GM23248 (cell line): ENCODE results near the gene SERPINA6. TPM values are rescaled to one million over a fixed set of nuclear protein-coding genes. Genes with fewer than 3 reads are reported as not detected.

Source experiments
- DNase-seq: peaks from one replicate; pipeline ENCODE4 v3.0.0-alpha.2; 2015
- H2AFZ ChIP-seq: fragments of 200-600 bp; sonication (generic); 2 replicates; pipeline ENCODE4 v1.6.1; 2016; ENCODE audit warnings: antibody characterized with exemption
- H3F3A ChIP-seq: fragments of 200-600 bp; sonication (generic); 2 replicates; pipeline ENCODE4 v1.6.1; 2016; ENCODE audit warnings: mild to moderate bottlenecking, antibody characterized with exemption, mixed run types; ENCODE audit not compliant: insufficient read depth
- H3K27ac ChIP-seq: fragments of 200-600 bp; sonication (generic); 2 replicates; pipeline ENCODE4 v1.5.1; 2016; ENCODE audit warnings: mild to moderate bottlenecking
- H3K27me3 ChIP-seq: fragments of 200-600 bp; sonication (generic); replicated peaks from 2 replicates; pipeline ENCODE4 v1.6.1; 2016; ENCODE audit warnings: mild to moderate bottlenecking; ENCODE audit not compliant: insufficient read depth
- H3K36me3 ChIP-seq: fragments of 200-600 bp; sonication (generic); 2 replicates; pipeline ENCODE4 v1.6.1; 2016; ENCODE audit warnings: low read depth, mild to moderate bottlenecking
- H3K4me1 ChIP-seq: fragments of 200-600 bp; sonication (generic); 2 replicates; pipeline ENCODE4 v1.6.1; 2016; ENCODE audit warnings: mild to moderate bottlenecking; ENCODE audit not compliant: insufficient read depth
- H3K4me2 ChIP-seq: fragments of 200-600 bp; sonication (generic); one replicate; pipeline ENCODE4 v1.6.1; 2016; ENCODE audit warnings: mild to moderate bottlenecking; ENCODE audit not compliant: unreplicated experiment
- H3K4me3 ChIP-seq: fragments of 200-600 bp; sonication (generic); 2 replicates; pipeline ENCODE4 v1.5.1; 2016; ENCODE audit warnings: mild to moderate bottlenecking
- H3K79me2 ChIP-seq: fragments of 200-600 bp; sonication (generic); 2 replicates; pipeline ENCODE4 v1.6.1; 2016; ENCODE audit warnings: mild to moderate bottlenecking; ENCODE audit not compliant: insufficient read depth
- H3K9ac ChIP-seq: fragments of 200-600 bp; sonication (generic); 2 replicates; pipeline ENCODE4 v1.6.1; 2016; ENCODE audit warnings: mild to moderate bottlenecking
- H3K9me2 ChIP-seq: fragments of 200-600 bp; sonication (generic); 2 replicates; pipeline ENCODE4 v1.6.1; 2016; ENCODE audit warnings: mixed run types, mild to moderate bottlenecking, moderate library complexity; ENCODE audit not compliant: insufficient read depth
- H3K9me3 ChIP-seq: fragments of 200-600 bp; sonication (generic); one replicate; pipeline ENCODE4 v1.6.1; 2017; ENCODE audit warnings: low read depth
- H4K20me1 ChIP-seq: fragments of 200-600 bp; sonication (generic); 2 replicates; pipeline ENCODE4 v1.6.0; 2016; ENCODE audit not compliant: insufficient read depth
- EZH2 ChIP-seq: fragments of 200-600 bp; sonication (generic); IDR thresholded peaks from 2 replicates; pipeline ENCODE4 v1.6.1; 2018; ENCODE audit warnings: antibody characterized with exemption, mild to moderate bottlenecking; ENCODE audit not compliant: insufficient read depth, poor library complexity, severe bottlenecking
- EZH2phosphoT487 ChIP-seq: fragments of 200-600 bp; sonication (generic); IDR thresholded peaks from 2 replicates; pipeline ENCODE4 v1.6.1; 2018; ENCODE audit warnings: antibody characterized with exemption, moderate library complexity, mild to moderate bottlenecking, low read depth; ENCODE audit not compliant: insufficient read depth
- whole genome bisulfite sequencing, 2 experiments: methylation state at CpG; one replicate each; pipeline ENCODE4 v1.1.6; 2015 to 2017; ENCODE audit warnings: low lambda C conversion rate in 2 of 2, low coverage in 1 of 2; ENCODE audit errors: missing lambda C conversion rate in 2 of 2; 5-methylcytosine and 5-hydroxymethylcytosine counted together
- in situ Hi-C: fragments of 300-500 bp; cut with MboI; formaldehyde crosslinking; loops from 2 replicates; pipeline ENCODE4 v1.15.0; 2020
- polyA plus RNA-seq: library from polyadenylated mRNA; unstranded; fragments of >200 nt; fragmentation: Nextera tagmentation; extraction: Ambion mirVana; gene quantifications from 2 replicates; pipeline ENCODE4 v1.2.1, GENCODE V29; 2016
- total RNA-seq: library from RNA; depleted of rRNA; stranded (reverse); fragments of >200 nt; shearing (Covaris generic); gene quantifications from 2 replicates; pipeline ENCODE4 v1.2.3, GENCODE V29; 2014

The SERPINA6 gene
- total and polyA plus RNA-seq, 2 experiments from 2014 or later, result not detected

- H3K4me3 ChIP-seq, result no peak overlapping the region
- H3F3A ChIP-seq, result peaks cover 10% of the 10 kb centered on the region
- no peak for TF ChIP-seq EZH2
- TF ChIP-seq EZH2phosphoT487, result no peak
- no peaks in the 10 kb centered on the region for H3K79me2 ChIP-seq
- no peak overlapping the region for H2AFZ ChIP-seq
- no peaks in the 10 kb centered on the region for H4K20me1 ChIP-seq
- 94 to 96% methylated on average over 7 of the region's 7 CpGs for WGBS, 2 experiments
- H3K9me3 ChIP-seq, result no peaks in the 10 kb centered on the region
- peaks cover 11% of the 10 kb centered on the region for H3K4me1 ChIP-seq
- no peak overlapping the region for H3K4me2 ChIP-seq
- H3K36me3 ChIP-seq, result no peaks in the 10 kb centered on the region
- H3K9ac ChIP-seq, result no peak overlapping the region
- H3K9me2 ChIP-seq, result no peaks in the 10 kb centered on the region
- in situ Hi-C loops, result no loop called here
- no peak for DNase-seq
- H3K27me3 ChIP-seq, result no peaks in the 10 kb centered on the region
- no peak overlapping the region for H3K27ac ChIP-seq
These were observed 45.8 kb upstream of the SERPINA6 start for GRCh38 chr14:94368956-94369355.

GRCh38 chr14:94368243-94368590, 45.1 kb upstream of the SERPINA6 start:
- Histone ChIP-seq H3K79me2 (no peaks in the 10 kb centered on the region), H3K4me1 (peaks cover 6% of the 10 kb centered on the region), H3K4me3 (no peak overlapping the region), H2AFZ (no peak overlapping the region), H3K9me2 (no peaks in the 10 kb centered on the region), H3F3A (peaks cover 5% of the 10 kb centered on the region), H3K27me3 (no peaks in the 10 kb centered on the region), H3K9me3 (no peaks in the 10 kb centered on the region), H4K20me1 (no peaks in the 10 kb centered on the region), H3K27ac (no peak overlapping the region), H3K4me2 (no peak overlapping the region), H3K9ac (no peak overlapping the region), H3K36me3 (no peaks in the 10 kb centered on the region)
- no peak for DNase-seq
- 93 to 96% methylated on average over 3 of the region's 3 CpGs for WGBS, 2 experiments
- in situ Hi-C loops, result no loop called here
- TF ChIP-seq EZH2, result no peak
- no peak for TF ChIP-seq EZH2phosphoT487

- Histone ChIP-seq H3F3A (no peaks in the 10 kb centered on the region), H3K27me3 (no peaks in the 10 kb centered on the region), H3K9ac (no peak overlapping the region), H3K4me1 (no peaks in the 10 kb centered on the region), H3K36me3 (no peaks in the 10 kb centered on the region), H3K4me3 (no peak overlapping the region), H3K9me3 (no peaks in the 10 kb centered on the region), H2AFZ (no peak overlapping the region), H3K27ac (no peak overlapping the region), H3K4me2 (no peak overlapping the region), H3K79me2 (no peaks in the 10 kb centered on the region), H4K20me1 (no peaks in the 10 kb centered on the region), H3K9me2 (no peaks in the 10 kb centered on the region)
- in situ Hi-C loops, result no loop called here
- TF ChIP-seq EZH2phosphoT487 (no peak), EZH2 (no peak)
- no peak for DNase-seq
- WGBS, 2 experiments, result 88 to 89% methylated on average over 12 of the region's 12 CpGs
These were observed 44.5 kb upstream of the SERPINA6 start for GRCh38 chr14:94367347-94368242.

GRCh38 chr14:94366146-94366915, 43.2 kb upstream of the SERPINA6 start, which contains the start of gene SERPINA2:
Gene SERPINA2 (minus strand): TSS chr14:94366698.
- TF ChIP-seq EZH2 (no peak), EZH2phosphoT487 (no peak)
- no peak for DNase-seq
- Histone ChIP-seq H3K9me2 (no peaks in the 10 kb centered on the region), H3K4me2 (no peak within 1 kb of the TSS), H3F3A (no peaks in the 10 kb centered on the region), H4K20me1 (no peaks in the 10 kb centered on the region), H3K79me2 (no peaks in the 10 kb centered on the region), H2AFZ (no peak within 1 kb of the TSS), H3K4me1 (no peaks in the 10 kb centered on the region), H3K9me3 (no peaks in the 10 kb centered on the region), H3K9ac (no peak within 1 kb of the TSS), H3K4me3 (no peak within 1 kb of the TSS), H3K27me3 (no peaks in the 10 kb centered on the region), H3K36me3 (no peaks in the 10 kb centered on the region), H3K27ac (no peak within 1 kb of the TSS)
- WGBS, 2 experiments, result 80 to 82% methylated on average over 14 of the region's 14 CpGs
- in situ Hi-C loops, result no loop called here
